HEK293 (cell line): ENCODE measurements around the gene CATSPER3.
"Not testable (repeated sequence)": the region's sequence is repeated elsewhere in the genome, so short reads cannot be mapped to it uniquely, and the experiment has no call there.

Source experiments
- CTCF ChIP-seq: fragments of 450-650 bp; formaldehyde crosslinking; IDR thresholded peaks from 2 replicates; pipeline ENCODE4 v1.5.1; 2016; ENCODE audit warnings: missing biosample characterization, missing genetic modification characterization
- GLI2 ChIP-seq: fragments of 450-650 bp; formaldehyde crosslinking; IDR thresholded peaks from 2 replicates; pipeline ENCODE4; 2017; ENCODE audit warnings: missing biosample characterization, missing genetic modification characterization, low read depth, borderline replicate concordance
- HOXA7 ChIP-seq: sonication (generic); formaldehyde crosslinking; IDR thresholded peaks from 2 replicates; pipeline ENCODE4 v1.8.1; 2022; ENCODE audit warnings: missing genetic modification reagents, borderline replicate concordance
- KLF8 ChIP-seq: fragments of 450-650 bp; formaldehyde crosslinking; IDR thresholded peaks from 2 replicates; pipeline ENCODE4 v1.5.1; 2016; ENCODE audit warnings: missing biosample characterization, missing genetic modification characterization
- OSR2 ChIP-seq: fragments of 450-650 bp; formaldehyde crosslinking; IDR thresholded peaks from 2 replicates; pipeline ENCODE4 v1.5.1; 2016; ENCODE audit warnings: missing biosample characterization, missing genetic modification characterization
- SETDB1 ChIP-seq: IDR thresholded peaks from one replicate; pipeline ENCODE4 v1.6.1; 2017; ENCODE audit warnings: mild to moderate bottlenecking, low read length, moderate library complexity, mixed read lengths; ENCODE audit not compliant: insufficient read length
- YY1 ChIP-seq: fragments of 450-650 bp; formaldehyde crosslinking; IDR thresholded peaks from 2 replicates; pipeline ENCODE4 v1.5.1; 2018; ENCODE audit warnings: missing biosample characterization, missing genetic modification characterization
- ZNF133 ChIP-seq: fragments of 450-650 bp; formaldehyde crosslinking; IDR thresholded peaks from 2 replicates; pipeline ENCODE4 v1.5.1; 2016; ENCODE audit warnings: missing biosample characterization, missing genetic modification characterization
- ZNF175 ChIP-seq: fragments of 450-650 bp; formaldehyde crosslinking; IDR thresholded peaks from 2 replicates; pipeline ENCODE4 v1.5.1; 2016; ENCODE audit warnings: missing biosample characterization, missing genetic modification characterization
- ZNF639 ChIP-seq: fragments of 450-650 bp; formaldehyde crosslinking; IDR thresholded peaks from 2 replicates; pipeline ENCODE4 v1.5.1; 2016; ENCODE audit warnings: missing biosample characterization, missing genetic modification characterization
- ZNF830 ChIP-seq: fragments of 450-650 bp; IDR thresholded peaks from 2 replicates; pipeline ENCODE4 v1.5.0; 2018; ENCODE audit warnings: missing biosample characterization, missing genetic modification characterization, low read depth, mild to moderate bottlenecking, moderate library complexity
- TF ChIP-seq, protein P1 (sequence below): IDR thresholded peaks from 2 replicates; pipeline ENCODE4 v1.6.1; 2011; ENCODE audit warnings: mild to moderate bottlenecking, low read depth, low read length, borderline replicate concordance
- TF ChIP-seq, protein P2 (sequence below): fragments of 450-650 bp; formaldehyde crosslinking; IDR thresholded peaks from 2 replicates; pipeline ENCODE4 v1.5.1; 2016; ENCODE audit warnings: missing biosample characterization, missing genetic modification characterization, low read depth

- TF ChIP-seq CTCF (tag by site-specific recombination); ZNF830 (tag by site-specific recombination); GLI2; YY1 (tag by site-specific recombination); OSR2 (tag by site-specific recombination); HOXA7 (CRISPR knock-in tag); KLF8; ZNF639 (tag by site-specific recombination); SETDB1; ZNF133 (tag by site-specific recombination); ZNF175 (tag by site-specific recombination): not testable (repeated sequence)
- TF ChIP-seq, protein P1, sequence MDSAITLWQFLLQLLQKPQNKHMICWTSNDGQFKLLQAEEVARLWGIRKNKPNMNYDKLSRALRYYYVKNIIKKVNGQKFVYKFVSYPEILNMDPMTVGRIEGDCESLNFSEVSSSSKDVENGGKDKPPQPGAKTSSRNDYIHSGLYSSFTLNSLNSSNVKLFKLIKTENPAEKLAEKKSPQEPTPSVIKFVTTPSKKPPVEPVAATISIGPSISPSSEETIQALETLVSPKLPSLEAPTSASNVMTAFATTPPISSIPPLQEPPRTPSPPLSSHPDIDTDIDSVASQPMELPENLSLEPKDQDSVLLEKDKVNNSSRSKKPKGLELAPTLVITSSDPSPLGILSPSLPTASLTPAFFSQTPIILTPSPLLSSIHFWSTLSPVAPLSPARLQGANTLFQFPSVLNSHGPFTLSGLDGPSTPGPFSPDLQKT, result not testable (repeated sequence)
- TF ChIP-seq, protein P2, sequence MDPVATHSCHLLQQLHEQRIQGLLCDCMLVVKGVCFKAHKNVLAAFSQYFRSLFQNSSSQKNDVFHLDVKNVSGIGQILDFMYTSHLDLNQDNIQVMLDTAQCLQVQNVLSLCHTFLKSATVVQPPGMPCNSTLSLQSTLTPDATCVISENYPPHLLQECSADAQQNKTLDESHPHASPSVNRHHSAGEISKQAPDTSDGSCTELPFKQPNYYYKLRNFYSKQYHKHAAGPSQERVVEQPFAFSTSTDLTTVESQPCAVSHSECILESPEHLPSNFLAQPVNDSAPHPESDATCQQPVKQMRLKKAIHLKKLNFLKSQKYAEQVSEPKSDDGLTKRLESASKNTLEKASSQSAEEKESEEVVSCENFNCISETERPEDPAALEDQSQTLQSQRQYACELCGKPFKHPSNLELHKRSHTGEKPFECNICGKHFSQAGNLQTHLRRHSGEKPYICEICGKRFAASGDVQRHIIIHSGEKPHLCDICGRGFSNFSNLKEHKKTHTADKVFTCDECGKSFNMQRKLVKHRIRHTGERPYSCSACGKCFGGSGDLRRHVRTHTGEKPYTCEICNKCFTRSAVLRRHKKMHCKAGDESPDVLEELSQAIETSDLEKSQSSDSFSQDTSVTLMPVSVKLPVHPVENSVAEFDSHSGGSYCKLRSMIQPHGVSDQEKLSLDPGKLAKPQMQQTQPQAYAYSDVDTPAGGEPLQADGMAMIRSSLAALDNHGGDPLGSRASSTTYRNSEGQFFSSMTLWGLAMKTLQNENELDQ (tag by site-specific recombination), result not testable (repeated sequence)
Measured at GRCh38 chr5:134990183-134990582, 22.5 kb downstream of the CATSPER3 start.
